Aorta (tissue), 5 donors: Measurements from ENCODE around the gene SYNJ2. TPM values are rescaled to one million over a fixed set of nuclear protein-coding genes. Genes with fewer than 3 reads are reported as not detected.

ENCODE experiments used
- ATAC-seq: fragments of 200-7000 bp; cut with Tn5 transposase; one replicate; pipeline ENCODE4 v1.9.1; 2022; ENCODE audit warnings: moderate library complexity; ENCODE audit not compliant: low FRiP score
- DNase-seq, 2 donors: peaks; one replicate each; pipeline ENCODE4 v3.0.0-alpha.2; 2020
- H3K27ac ChIP-seq, 2 donors: one replicate each; pipeline ENCODE4 v1.5.1; 2013; ENCODE audit warnings: low read length in 2 of 2, mild to moderate bottlenecking in 2 of 2, moderate library complexity in 2 of 2, control low read depth in 1 of 2, inconsistent platforms in 1 of 2, low read depth in 1 of 2
- H3K27me3 ChIP-seq, 2 donors: one replicate each; pipeline ENCODE4 v1.6.1; 2013; ENCODE audit warnings: control low read depth in 1 of 2, low read length in 1 of 2, mild to moderate bottlenecking in 1 of 2, moderate library complexity in 1 of 2; ENCODE audit not compliant: insufficient read depth in 2 of 2, control insufficient read depth in 1 of 2
- H3K36me3 ChIP-seq, 2 donors: one replicate each; pipeline ENCODE4 v1.6.1; 2013; ENCODE audit warnings: control low read depth in 1 of 2, low read length in 1 of 2, mild to moderate bottlenecking in 1 of 2; ENCODE audit not compliant: insufficient read depth in 2 of 2, control insufficient read depth in 1 of 2
- H3K4me1 ChIP-seq, 2 donors: one replicate each; pipeline ENCODE4 v1.6.1; 2013; ENCODE audit warnings: low read length in 2 of 2, control low read depth in 1 of 2, mild to moderate bottlenecking in 1 of 2, moderate library complexity in 1 of 2; ENCODE audit not compliant: insufficient read depth in 2 of 2, control insufficient read depth in 1 of 2
- H3K4me3 ChIP-seq, 2 donors: one replicate each; pipeline ENCODE4 v1.5.1; 2013; ENCODE audit warnings: low read length in 2 of 2, control low read depth in 1 of 2, mild to moderate bottlenecking in 1 of 2
- H3K9me3 ChIP-seq: one replicate; pipeline ENCODE4 v1.6.1; 2013; ENCODE audit warnings: mild to moderate bottlenecking, low read length; ENCODE audit not compliant: control insufficient read depth
- WGBS, 2 donors: extraction: QIAGEN DNeasy Blood & Tissue Kit; methylation state at CpG; one replicate each; pipeline ENCODE4 v1.1.7; 2013; 5-methylcytosine and 5-hydroxymethylcytosine counted together
- intact Hi-C, 2 donors: fragments of 100-400 bp; cut with DNase I; formaldehyde crosslinking; loops; one replicate each; pipeline versions ENCODE4 v1.14.2 to v1.15.0; 2022
- polyA plus RNA-seq, 2 donors: library from polyadenylated mRNA; stranded (reverse); fragments of 200-250 nt; gene quantifications; one replicate each; pipeline ENCODE4 v1.2.3, GENCODE V29; 2013
- total RNA-seq, 2 donors: library from RNA; stranded (reverse); fragmentation: NEBNext Ultra II Directional; extraction: Animal tissue kit (Norgen Biotek cat#: 25700); gene quantifications; one replicate each; pipeline ENCODE4 v1.2.1, GENCODE V29; 2021
- donor health status: healthy with polysubstance abuse.
- donor health status: Bipolar disorder and iron deficiency.
- donor health status: DM: no; HTN: no; CAD: no.
- donor health status: DM: no; HTN: no; CAD: no.
- donor health status: DM: yes; HTN: yes; CAD: no.

The SYNJ2 gene
- total and polyA plus RNA-seq, 4 donors, result 8.6 to 38.7 (median 22.4) TPM

DNA sequence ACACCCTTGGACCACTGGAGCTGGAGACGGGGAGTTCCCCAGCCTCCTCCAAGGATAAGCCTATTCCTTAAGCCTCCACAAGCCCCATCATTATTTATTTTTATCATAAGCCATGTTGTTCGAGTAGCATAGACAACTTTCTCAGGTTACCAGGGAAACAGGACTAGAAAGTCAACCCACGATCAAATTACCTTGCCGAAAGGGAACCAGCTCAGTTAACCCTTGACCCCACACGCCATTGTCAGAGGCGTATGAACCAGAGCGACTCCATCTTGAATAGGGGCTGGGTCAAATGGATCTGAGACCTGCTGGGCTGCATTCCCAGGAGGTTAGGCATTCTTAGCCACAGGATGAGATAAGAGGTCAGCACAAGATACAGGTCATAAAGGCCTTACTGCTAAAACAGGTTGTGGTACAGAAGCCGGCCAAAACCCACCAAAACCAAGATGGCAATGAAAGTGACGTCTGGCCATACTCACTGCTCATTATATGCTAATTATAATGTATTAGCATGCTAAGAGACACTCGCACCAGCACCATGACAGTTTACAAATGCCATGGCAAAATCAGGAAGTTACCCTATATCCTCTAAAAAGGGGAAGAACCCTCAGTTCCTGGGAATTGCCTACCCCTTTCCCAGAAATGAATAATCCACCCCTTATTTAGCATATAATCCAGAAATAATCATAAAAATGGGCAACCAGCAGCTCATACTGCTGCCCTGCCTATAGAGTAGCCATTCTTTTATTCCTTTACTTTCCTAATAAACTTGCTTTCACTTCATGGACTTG lies 22.4 kb downstream of the SYNJ2 start:
- H3K36me3 ChIP-seq, result no peaks in the 10 kb centered on the region
- H3K27ac ChIP-seq, result peak overlapping the region; percentile 90 to 95
- H3K4me1 ChIP-seq, result peaks cover 0 to 4% of the 10 kb centered on the region in 2 donors
- no peak overlapping the region for H3K4me3 ChIP-seq
- H3K9me3 ChIP-seq, result no peaks in the 10 kb centered on the region
- intact Hi-C loops, result loop anchor here (2.0 to 5.0 kb wide), 3 partner anchors 15 to 63 kb away; no protein-coding TSS in a partner anchor
- H3K27me3 ChIP-seq, result no peaks in the 10 kb centered on the region
- 52 to 62% methylated on average over 10 of the region's 10 CpGs for WGBS, 2 donors
- ATAC-seq (no peak), DNase-seq (peak; percentile 39 to 55)

DNA sequence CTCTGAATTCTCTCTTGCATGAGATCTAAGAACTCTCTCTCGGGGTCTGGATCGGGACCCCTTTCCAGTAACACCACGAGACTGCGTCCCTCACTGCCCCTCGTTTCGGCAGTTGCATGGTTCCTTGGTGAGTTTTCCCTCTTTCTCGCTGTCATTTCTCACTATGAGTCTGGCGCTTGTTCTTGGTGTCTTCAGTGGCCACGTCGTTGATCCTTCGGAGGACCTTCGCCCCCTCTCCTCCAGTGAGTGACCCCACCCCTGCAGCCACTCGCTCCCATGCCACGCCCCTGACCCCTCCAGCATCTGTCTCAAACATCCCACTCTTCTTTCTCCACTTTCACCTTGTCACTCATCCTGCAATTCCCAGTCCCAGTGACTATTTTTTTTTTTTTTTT lies 23.0 kb downstream of the SYNJ2 start:
- H3K36me3 ChIP-seq, result no peaks in the 10 kb centered on the region
- intact Hi-C loops, result loop anchor here (5.0 kb wide), 2 partner anchors 38 to 63 kb away; no protein-coding TSS in a partner anchor
- peaks cover 0 to 3% of the 10 kb centered on the region in 2 donors for H3K4me1 ChIP-seq
- 97 to 98% methylated on average over 14 of the region's 14 CpGs for WGBS, 2 donors
- no peak overlapping the region for H3K4me3 ChIP-seq
- ATAC-seq, result no peak
- no peaks in the 10 kb centered on the region for H3K9me3 ChIP-seq
- peak; percentile 29 to 51 for DNase-seq
- H3K27me3 ChIP-seq, result no peaks in the 10 kb centered on the region
- peak overlapping the region in 1 of 2 donors; percentile 90 for H3K27ac ChIP-seq

DNA sequence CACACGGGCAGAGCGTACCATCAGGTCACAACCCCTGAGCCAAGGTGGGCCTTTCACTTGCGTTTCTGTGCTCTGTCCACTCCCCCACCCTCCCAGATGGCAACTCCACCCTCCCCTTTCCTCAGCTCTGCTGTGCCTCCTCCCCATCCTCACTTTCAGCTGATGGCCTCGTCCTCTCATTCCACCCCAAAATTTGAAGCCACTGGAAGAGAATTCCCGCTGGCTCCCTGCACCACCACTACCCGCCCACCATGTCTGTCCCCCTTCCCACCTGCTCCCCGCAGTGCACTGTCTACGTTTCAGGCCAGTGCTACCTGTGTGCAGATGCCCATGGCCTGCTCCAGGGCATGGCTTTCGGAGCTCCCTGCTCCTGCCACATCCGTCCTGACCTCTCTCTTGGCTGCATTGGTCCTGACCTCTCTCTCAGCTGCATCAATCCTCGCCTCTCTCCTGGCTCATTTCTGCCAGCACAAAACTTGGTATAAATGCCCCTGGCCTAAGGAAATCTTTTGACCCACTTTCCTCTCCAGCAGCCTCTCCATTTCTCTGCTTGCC lies 24.0 kb downstream of the SYNJ2 start:
- Histone ChIP-seq H3K4me1 (peaks cover 0 to 2% of the 10 kb centered on the region in 2 donors), H3K27me3 (no peaks in the 10 kb centered on the region), H3K4me3 (no peak overlapping the region), H3K36me3 (no peaks in the 10 kb centered on the region), H3K27ac (peak overlapping the region in 1 of 2 donors; percentile 14), H3K9me3 (no peaks in the 10 kb centered on the region)
- intact Hi-C loops, result no loop called here
- no peak for ATAC-seq
- peak in 1 of 2 donors; percentile 39 for DNase-seq
- 83 to 88% methylated on average over 11 of the region's 11 CpGs for WGBS, 2 donors

DNA sequence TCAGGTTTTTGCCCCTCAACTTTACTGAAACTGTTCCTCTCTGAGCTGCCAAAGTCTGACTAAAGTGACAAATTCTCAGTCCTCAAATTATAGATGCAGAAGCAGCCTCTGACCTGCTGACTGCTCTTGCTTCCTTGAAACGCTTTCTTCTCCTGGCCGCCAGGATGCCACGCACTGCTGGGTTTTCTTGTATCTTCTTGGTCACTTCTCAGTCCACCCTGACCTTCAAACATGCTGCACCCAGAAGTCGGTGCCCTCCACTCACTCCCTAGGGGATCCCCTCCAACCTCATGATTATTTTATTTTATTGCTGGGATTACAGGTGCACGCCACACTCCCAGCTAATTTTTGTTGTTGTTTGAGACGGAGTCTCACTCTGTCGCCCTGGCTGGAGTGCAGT lies 24.7 kb downstream of the SYNJ2 start:
- Histone ChIP-seq H3K27ac (no peak overlapping the region), H3K4me1 (peaks cover 0 to 2% of the 10 kb centered on the region in 2 donors), H3K4me3 (no peak overlapping the region), H3K9me3 (no peaks in the 10 kb centered on the region), H3K27me3 (no peaks in the 10 kb centered on the region), H3K36me3 (no peaks in the 10 kb centered on the region)
- ATAC-seq, result no peak
- 79 to 82% methylated on average over 7 of the region's 7 CpGs for WGBS, 2 donors
- intact Hi-C loops, result no loop called here
- DNase-seq, result peak in 1 of 2 donors; percentile 15

DNA sequence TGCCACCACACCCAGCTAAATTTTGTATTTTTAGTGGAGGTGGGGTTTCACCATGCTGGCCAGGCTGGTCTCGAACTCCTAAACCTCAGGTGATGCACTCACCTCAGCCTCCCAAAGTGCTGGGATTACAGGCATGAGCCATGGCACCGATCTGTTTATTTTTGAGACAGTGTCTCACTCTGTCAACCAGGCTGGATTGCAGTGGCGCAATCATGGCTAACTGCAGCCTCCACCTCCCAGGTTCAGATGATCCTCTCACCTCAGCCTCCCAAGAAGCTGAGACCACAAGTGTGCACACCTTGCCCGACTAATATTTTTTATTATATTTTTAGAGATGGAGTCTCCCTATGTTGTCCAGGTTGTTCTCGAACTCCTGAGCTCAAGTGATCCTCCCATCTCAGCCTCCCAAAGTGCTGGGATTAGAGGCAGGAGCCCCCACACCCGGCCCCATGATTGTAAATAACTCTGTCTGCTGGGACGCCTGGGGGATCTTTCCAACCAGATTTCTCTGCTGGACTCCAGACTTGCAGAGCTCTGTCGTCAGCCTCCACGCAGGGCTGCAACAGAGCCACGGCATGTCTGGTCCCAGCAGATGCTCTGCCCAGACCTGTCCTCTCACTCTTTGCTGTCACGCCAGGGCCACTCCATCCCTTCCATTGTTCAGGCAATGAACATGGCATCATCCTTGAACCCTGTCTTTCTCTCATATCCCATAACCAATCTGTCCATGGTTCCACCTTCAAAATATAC lies 25.3 kb downstream of the SYNJ2 start:
- ATAC-seq (no peak), DNase-seq (peak in 1 of 2 donors; percentile 35)
- Histone ChIP-seq H3K9me3 (no peaks in the 10 kb centered on the region), H3K27me3 (no peaks in the 10 kb centered on the region), H3K27ac (no peak overlapping the region), H3K4me3 (no peak overlapping the region), H3K36me3 (no peaks in the 10 kb centered on the region), H3K4me1 (peaks cover 0 to 2% of the 10 kb centered on the region in 2 donors)
- intact Hi-C loops, result no loop called here
- 96% methylated on average over 11 of the region's 11 CpGs for WGBS, 2 donors

DNA sequence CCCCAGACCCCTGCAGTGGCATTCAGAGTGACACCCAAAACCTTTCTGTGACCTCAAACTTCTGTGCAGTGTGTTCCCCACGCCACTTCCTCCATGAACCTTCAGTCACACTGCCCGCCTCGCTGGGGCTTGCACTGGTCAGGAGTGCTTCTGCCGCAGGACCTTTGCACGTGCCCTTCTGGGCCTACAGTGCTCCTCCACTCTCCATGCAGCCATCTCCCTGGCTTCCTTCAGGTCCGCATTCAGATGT lies 27.1 kb downstream of the SYNJ2 start:
- H3K4me1 ChIP-seq, result no peaks in the 10 kb centered on the region

DNA sequence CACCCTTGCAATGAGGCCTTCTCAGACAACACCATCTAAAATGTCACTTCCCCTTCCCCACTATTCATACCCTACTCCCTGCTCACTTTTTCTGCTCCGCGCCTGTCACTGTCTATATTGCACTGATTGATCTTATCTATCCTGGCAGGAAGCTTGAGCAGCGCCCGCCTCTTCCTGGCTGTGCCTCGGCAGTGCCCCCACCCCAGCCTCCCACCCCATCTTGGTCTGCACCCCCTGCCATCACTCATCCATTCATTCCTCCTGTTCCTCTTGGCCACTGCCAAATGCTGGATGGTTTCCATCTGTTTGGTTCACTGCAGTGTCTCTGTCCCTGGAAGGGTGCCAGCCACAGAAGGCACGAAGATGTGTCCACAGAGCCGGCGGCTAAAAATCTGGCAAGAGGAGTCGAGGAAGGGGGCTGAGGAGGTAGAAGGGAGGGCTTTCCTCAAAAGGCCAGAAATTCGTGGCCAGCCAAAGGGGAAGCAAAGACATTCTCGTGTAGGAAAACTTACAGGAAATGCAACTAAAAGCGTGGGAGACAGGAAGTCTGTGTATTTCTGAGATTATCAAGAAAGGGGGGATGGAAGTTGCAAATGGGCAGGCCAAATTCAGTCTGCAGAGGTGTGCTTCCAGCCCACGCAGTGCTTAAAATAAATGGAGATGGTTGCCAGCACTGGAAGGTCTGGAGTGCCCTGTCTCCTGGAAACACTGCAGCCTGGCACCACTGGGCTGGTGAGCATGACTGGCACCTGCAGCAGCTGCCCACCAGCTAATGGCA lies 27.6 kb downstream of the SYNJ2 start:
- Histone ChIP-seq H3K4me3 (no peak overlapping the region), H3K27ac (peak overlapping the region in 1 of 2 donors; percentile 32), H3K27me3 (no peaks in the 10 kb centered on the region), H3K9me3 (no peaks in the 10 kb centered on the region), H3K36me3 (no peaks in the 10 kb centered on the region), H3K4me1 (no peaks in the 10 kb centered on the region)
- DNase-seq, result peak; percentile 76
- 30 to 32% methylated on average over 13 of the region's 13 CpGs for WGBS, 2 donors
- intact Hi-C loops, result no loop called here
- ATAC-seq, result peak; percentile 17

More for the DNA sequence above, 27.1 kb downstream of the SYNJ2 start:
- no peaks in the 10 kb centered on the region for H3K9me3 ChIP-seq
- intact Hi-C loops, result no loop called here
- no peaks in the 10 kb centered on the region for H3K36me3 ChIP-seq
- ATAC-seq (no peak), DNase-seq (peak; percentile 57 to 75)
- H3K4me3 ChIP-seq, result no peak overlapping the region
- 93 to 100% methylated on average over 6 of the region's 6 CpGs for WGBS, 2 donors
- H3K27ac ChIP-seq, result peak overlapping the region in 1 of 2 donors; percentile 6
- no peaks in the 10 kb centered on the region for H3K27me3 ChIP-seq

DNA sequence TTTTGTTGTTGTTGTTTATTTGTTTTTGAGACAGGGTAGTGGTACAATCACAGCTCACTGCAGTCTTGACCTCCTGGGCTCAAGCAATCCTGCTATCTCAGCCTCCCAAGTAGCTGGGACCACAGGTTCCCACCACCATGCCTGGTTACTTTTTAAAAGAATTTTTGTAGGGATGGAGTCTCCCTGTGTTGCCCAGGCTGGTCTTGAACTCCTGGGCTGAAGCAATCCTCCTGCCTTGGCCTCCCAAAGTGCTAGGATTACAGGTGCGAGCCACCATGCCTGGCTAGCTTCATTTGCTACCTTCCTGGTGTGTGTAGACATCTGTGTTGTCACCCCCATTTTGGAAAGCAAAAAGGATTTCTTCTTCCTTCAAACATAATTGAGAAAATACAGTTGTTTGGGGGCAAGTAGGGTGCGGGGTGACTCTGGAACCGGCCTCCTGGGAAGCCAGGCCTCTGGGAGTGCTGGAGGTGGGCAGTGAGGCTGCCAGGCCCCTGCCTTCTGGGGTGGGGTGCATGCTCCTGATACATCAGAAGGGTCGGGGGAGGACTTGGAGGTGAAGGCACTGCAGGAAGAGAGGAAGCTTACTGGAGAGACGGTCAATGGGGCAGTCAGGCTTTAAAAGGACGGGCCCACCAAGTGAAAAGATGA lies 28.4 kb downstream of the SYNJ2 start:
- H3K27ac ChIP-seq, result peak overlapping the region in 1 of 2 donors; percentile 32
- DNase-seq (peak; percentile 26 to 45), ATAC-seq (no peak)
- no peaks in the 10 kb centered on the region for H3K9me3 ChIP-seq
- no peaks in the 10 kb centered on the region for H3K36me3 ChIP-seq
- no peaks in the 10 kb centered on the region for H3K4me1 ChIP-seq
- WGBS, 2 donors, result 93 to 98% methylated on average over 6 of the region's 6 CpGs
- H3K4me3 ChIP-seq, result no peak overlapping the region
- H3K27me3 ChIP-seq, result no peaks in the 10 kb centered on the region
- intact Hi-C loops, result no loop called here
